HepG2 (cell line): ENCODE data around the gene NSMCE1. TPM values are rescaled to one million over a fixed set of nuclear protein-coding genes. Genes with fewer than 3 reads are reported as not detected.
A peak's percentile ranks its signal among the peaks of the same experiment; 100 is the strongest.

Source experiments
- ATAC-seq: fragments of 200-7000 bp; cut with Tn5 transposase; 3 replicates; pipeline ENCODE4 v1.9.1; 2020; ENCODE audit warnings: mild to moderate bottlenecking, moderate library complexity
- BruUV-seq: library from RNA; stranded (reverse); fragments of 400-500 nt; replicated peaks from 2 replicates; lab custom pipeline; 2021; lab: Mats Ljungman, UMichigan
- CTCF ChIA-PET: fragments of 300-600 bp; formaldehyde crosslinking; extraction: SDS; loops from one replicate; lab custom pipeline; 2021; ENCODE audit warnings: low total read pairs, inconsistent platforms, low intra/inter-chr PET ratio; lab: Yijun Ruan, JAX
- POLR2A ChIA-PET: fragments of 350-600 bp; sonication (Branson Sonifier 250); formaldehyde crosslinking; loops from one replicate; lab custom pipeline; 2020; ENCODE audit warnings: antibody characterized with exemption, inconsistent platforms; lab: Yijun Ruan, JAX
- DNase-seq: peaks from one replicate; pipeline ENCODE4 v3.0.0-alpha.2; 2015; ENCODE audit warnings: low spot score
- FAIRE-seq: peaks from 3 replicates; lab custom pipeline; 2011; peaks lifted over from hg19 to GRCh38; lab: Jason Lieb, UNC
- H2AFZ ChIP-seq: one replicate; pipeline ENCODE4 v1.6.1; 2011; ENCODE audit warnings: low read length, inconsistent platforms
- H3K27ac ChIP-seq: fragments of 300-600 bp; 3 replicates; pipeline ENCODE4 v1.8.0; 2011; ENCODE audit warnings: mixed run types, mild to moderate bottlenecking, mixed read lengths, low read length, inconsistent platforms; ENCODE audit not compliant: insufficient read depth; ENCODE audit errors: extremely low read length
- H3K27me3 ChIP-seq, 2 experiments: fragments of 200-600 bp in 1 of 2; 2 replicates in 1 of 2; 3 replicates in 1 of 2; pipeline versions ENCODE4 v1.6.0 to v1.8.0; 2011; ENCODE audit warnings: low read length in 2 of 2, mild to moderate bottlenecking in 2 of 2, moderate library complexity in 2 of 2, inconsistent platforms in 1 of 2; ENCODE audit not compliant: insufficient read depth in 2 of 2, control insufficient read depth in 1 of 2
- H3K36me3 ChIP-seq, 2 experiments: fragments of 200-600 bp in 1 of 2; replicated peaks in 1 of 2; 2 replicates in 1 of 2; 3 replicates in 1 of 2; pipeline versions ENCODE4 v1.5.1 to v1.8.0; 2011; ENCODE audit warnings: low read length in 2 of 2, inconsistent platforms in 1 of 2; ENCODE audit not compliant: insufficient read depth in 2 of 2, control insufficient read depth in 1 of 2
- H3K4me1 ChIP-seq: 2 replicates; pipeline ENCODE4 v1.5.1; 2012; ENCODE audit warnings: low read length, inconsistent platforms; ENCODE audit not compliant: insufficient read depth
- H3K4me2 ChIP-seq: 2 replicates; pipeline ENCODE4 v1.6.0; 2011; ENCODE audit warnings: low read depth, low read length, inconsistent platforms
- H3K4me3 ChIP-seq, 3 experiments: fragments of 200-600 bp in 1 of 3; sonication (generic), shearing (Covaris generic) in 1 of 3; replicated peaks in 1 of 3; 2 replicates each; pipeline ENCODE4 v1.5.1; 2011 to 2016; ENCODE audit warnings: low read length in 3 of 3, inconsistent platforms in 2 of 3, low read depth in 2 of 3, mild to moderate bottlenecking in 2 of 3, control low read depth in 1 of 3, mixed read lengths in 1 of 3; ENCODE audit not compliant: insufficient read depth in 1 of 3
- H3K79me2 ChIP-seq: one replicate; pipeline ENCODE4 v1.6.1; 2011; ENCODE audit warnings: low read length, inconsistent platforms; ENCODE audit not compliant: insufficient read depth
- H3K9ac ChIP-seq: 2 replicates; pipeline ENCODE4 v1.6.0; 2011; ENCODE audit warnings: mild to moderate bottlenecking, low read depth, low read length, inconsistent platforms; ENCODE audit not compliant: insufficient read depth
- H3K9me3 ChIP-seq: 2 replicates; pipeline ENCODE4 v1.5.1; 2012; ENCODE audit warnings: mild to moderate bottlenecking, low read length
- H4K20me1 ChIP-seq: 2 replicates; pipeline ENCODE4 v1.6.0; 2011; ENCODE audit warnings: inconsistent platforms, mild to moderate bottlenecking, low read length, moderate library complexity; ENCODE audit not compliant: insufficient read depth
- BCL6 ChIP-seq: IDR thresholded peaks from 2 replicates; pipeline ENCODE4 v1.6.1; 2016; ENCODE audit warnings: missing genetic modification reagents, missing compliant biosample characterization
- DMAP1 ChIP-seq: IDR thresholded peaks from 2 replicates; pipeline ENCODE4 v1.6.1; 2016
- ESRRA ChIP-seq: sonication (generic); formaldehyde crosslinking; IDR thresholded peaks from 2 replicates; pipeline ENCODE4 v1.5.1; 2020; ENCODE audit warnings: mild to moderate bottlenecking, low read depth, missing genetic modification reagents
- IKZF4 ChIP-seq: sonication (generic); formaldehyde crosslinking; IDR thresholded peaks from 2 replicates; pipeline ENCODE4 v1.5.1; 2020; ENCODE audit warnings: borderline replicate concordance, mild to moderate bottlenecking, low read depth, missing genetic modification reagents; ENCODE audit errors: not compliant biosample characterization
- JUNB ChIP-seq: sonication (generic); formaldehyde crosslinking; IDR thresholded peaks from 2 replicates; pipeline ENCODE4 v1.8.0; 2022; ENCODE audit warnings: missing genetic modification reagents, mild to moderate bottlenecking, borderline replicate concordance
- NFE2L1 ChIP-seq: sonication (generic); formaldehyde crosslinking; IDR thresholded peaks from 2 replicates; pipeline ENCODE4 v1.4.0; 2020; ENCODE audit warnings: missing genetic modification reagents, mild to moderate bottlenecking, borderline replicate concordance
- NR2F6 ChIP-seq, 2 experiments: IDR thresholded peaks; 2 replicates each; pipeline ENCODE4 v1.6.1; 2016; ENCODE audit warnings: antibody characterized with exemption in 1 of 2, mild to moderate bottlenecking in 1 of 2
- POLR2AphosphoS5 ChIP-seq: IDR thresholded peaks from 2 replicates; pipeline ENCODE4 v1.6.1; 2012; ENCODE audit warnings: low read depth, low read length
- RARA ChIP-seq: IDR thresholded peaks from 2 replicates; pipeline ENCODE4 v1.6.1; 2016; ENCODE audit warnings: missing genetic modification reagents, missing compliant biosample characterization
- SRSF4 ChIP-seq: fragments of 200-400 bp; formaldehyde crosslinking; IDR thresholded peaks from one replicate; pipeline ENCODE4 v1.6.1; 2018; ENCODE audit warnings: mild to moderate bottlenecking, low read depth, low read length, moderate library complexity; ENCODE audit not compliant: poor library complexity, severe bottlenecking
- ZKSCAN1 ChIP-seq: fragments of 150-350 bp; IDR thresholded peaks from 2 replicates; pipeline ENCODE4 v1.6.1; 2014; ENCODE audit warnings: low read length
- ZNF33A ChIP-seq: sonication (generic); formaldehyde crosslinking; IDR thresholded peaks from 2 replicates; pipeline ENCODE4 v1.5.1; 2020; ENCODE audit warnings: missing genetic modification reagents, mild to moderate bottlenecking, moderate library complexity, borderline replicate concordance
- ZNF605 ChIP-seq: sonication (generic); formaldehyde crosslinking; IDR thresholded peaks from 2 replicates; pipeline ENCODE4 v1.8.0; 2022; ENCODE audit warnings: mild to moderate bottlenecking, missing genetic modification reagents
- whole genome bisulfite sequencing: methylation state at CpG from one replicate; pipeline ENCODE4 v1.1.6; 2017; ENCODE audit warnings: low lambda C conversion rate; 5-methylcytosine and 5-hydroxymethylcytosine counted together
- in situ Hi-C: cut with HindIII; loops from 2 replicates; pipeline ENCODE4 v1.10.0; 2017; ENCODE audit warnings: low pct_unique_long_range_greater_than_20kb; ENCODE audit not compliant: extremely low pct_ligation_motif_present
- intact Hi-C: fragments of 100-400 bp; cut with micrococcal nuclease; formaldehyde crosslinking; loops from one replicate; pipeline ENCODE4 v1.10.0; 2022; ENCODE audit not compliant: unreplicated experiment
- polyA plus RNA-seq, 8 experiments: library from polyadenylated mRNA; depleted of rRNA in 3 of 8; stranded (reverse) in 7 of 8; unstranded in 1 of 8; fragments of >200 nt; fragmentation: Illumina TruSeq in 4 of 8; extraction: Trizol in 4 of 8; gene quantifications; 2 replicates each; pipeline versions ENCODE4 v1.2.1 to v1.2.3, GENCODE V29; 2011 to 2016; ENCODE audit warnings: low read depth in 4 of 8, missing spikeins in 1 of 8, mixed read lengths in 1 of 8; ENCODE audit not compliant: insufficient read depth in 1 of 8
- total RNA-seq, 5 experiments: library from RNA; depleted of rRNA; stranded (reverse); fragments of >200 nt; fragmentation: Illumina TruSeq; extraction: Trizol; gene quantifications; 2 replicates each; pipeline ENCODE4 v1.2.3, GENCODE V29; 2016; ENCODE audit warnings: low read depth in 1 of 5
- TF ChIP-seq, protein P1 (sequence below): fragments of 450-650 bp; IDR thresholded peaks from 2 replicates; pipeline ENCODE4 v1.6.1; 2017
- TF ChIP-seq, protein P2 (sequence below): sonication (generic); formaldehyde crosslinking; IDR thresholded peaks from 2 replicates; pipeline ENCODE4 v1.5.0; 2020; ENCODE audit warnings: missing genetic modification reagents, mild to moderate bottlenecking, borderline replicate concordance
- TF ChIP-seq, protein P3 (sequence below): sonication (generic); formaldehyde crosslinking; IDR thresholded peaks from 2 replicates; pipeline ENCODE4 v1.4.0; 2020; ENCODE audit warnings: low read depth, mild to moderate bottlenecking, missing genetic modification reagents
- TF ChIP-seq, protein P4 (sequence below): sonication (generic); formaldehyde crosslinking; IDR thresholded peaks from 2 replicates; pipeline ENCODE4 v1.4.0; 2020; ENCODE audit warnings: mild to moderate bottlenecking, missing genetic modification reagents

Gene NSMCE1
- total and polyA plus RNA-seq, 2 of the 13 experiments (the other 11 are each of a cell fraction or from before 2014, with no cell fraction given), result 42.7 to 52.9 TPM

DNA sequence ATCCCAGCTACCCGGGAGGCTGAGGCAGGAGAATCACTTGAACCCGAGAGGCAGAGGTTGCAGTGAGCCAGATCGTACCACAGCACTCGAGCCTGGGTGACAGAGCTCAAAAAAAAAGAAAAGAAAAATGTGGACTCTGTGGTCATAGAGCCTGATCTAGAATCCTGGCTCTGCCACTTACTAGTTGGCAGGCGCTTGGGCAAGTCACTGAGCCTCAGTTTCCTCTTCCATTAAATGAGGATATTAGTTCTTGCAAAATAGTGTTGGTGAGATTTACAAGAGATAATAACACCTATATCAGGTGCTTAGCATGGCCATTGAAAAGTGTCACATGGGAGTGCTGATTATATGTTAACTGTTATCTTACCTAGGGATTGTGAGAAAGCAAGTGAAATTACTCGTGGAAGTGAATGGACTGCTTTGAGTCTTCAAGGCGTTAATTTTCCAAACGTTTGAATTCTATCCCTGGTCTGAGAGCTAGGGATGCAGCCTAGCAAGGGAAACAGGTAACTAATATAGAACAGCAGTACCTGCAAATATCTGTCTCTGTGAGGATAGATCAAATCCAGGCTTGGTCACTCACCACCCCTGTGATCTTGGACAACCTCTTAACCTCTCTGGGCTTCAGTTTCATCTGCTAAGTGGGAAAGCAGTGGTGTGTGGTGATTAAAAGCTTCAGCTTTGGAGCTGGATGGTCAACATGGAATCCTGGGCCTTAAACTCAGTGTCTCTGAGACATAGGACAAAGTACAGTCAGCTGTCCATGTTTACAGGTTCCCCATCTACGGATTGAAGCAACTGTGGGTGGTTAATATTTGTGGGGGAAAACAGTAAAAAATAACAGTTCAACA lies 953 bp upstream of the NSMCE1 start (continued):
- no peak for TF ChIP-seq IKZF4
- TF ChIP-seq RARA (CRISPR knock-in tag), result peak; percentile 66
- peak; percentile 59 for TF ChIP-seq POLR2AphosphoS5
- no peak; the same call in 1 of the 2 replicates for TF ChIP-seq ZNF605 (CRISPR knock-in tag)
- TF ChIP-seq, protein P1, sequence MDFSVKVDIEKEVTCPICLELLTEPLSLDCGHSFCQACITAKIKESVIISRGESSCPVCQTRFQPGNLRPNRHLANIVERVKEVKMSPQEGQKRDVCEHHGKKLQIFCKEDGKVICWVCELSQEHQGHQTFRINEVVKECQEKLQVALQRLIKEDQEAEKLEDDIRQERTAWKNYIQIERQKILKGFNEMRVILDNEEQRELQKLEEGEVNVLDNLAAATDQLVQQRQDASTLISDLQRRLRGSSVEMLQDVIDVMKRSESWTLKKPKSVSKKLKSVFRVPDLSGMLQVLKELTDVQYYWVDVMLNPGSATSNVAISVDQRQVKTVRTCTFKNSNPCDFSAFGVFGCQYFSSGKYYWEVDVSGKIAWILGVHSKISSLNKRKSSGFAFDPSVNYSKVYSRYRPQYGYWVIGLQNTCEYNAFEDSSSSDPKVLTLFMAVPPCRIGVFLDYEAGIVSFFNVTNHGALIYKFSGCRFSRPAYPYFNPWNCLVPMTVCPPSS, result no peak

DNA sequence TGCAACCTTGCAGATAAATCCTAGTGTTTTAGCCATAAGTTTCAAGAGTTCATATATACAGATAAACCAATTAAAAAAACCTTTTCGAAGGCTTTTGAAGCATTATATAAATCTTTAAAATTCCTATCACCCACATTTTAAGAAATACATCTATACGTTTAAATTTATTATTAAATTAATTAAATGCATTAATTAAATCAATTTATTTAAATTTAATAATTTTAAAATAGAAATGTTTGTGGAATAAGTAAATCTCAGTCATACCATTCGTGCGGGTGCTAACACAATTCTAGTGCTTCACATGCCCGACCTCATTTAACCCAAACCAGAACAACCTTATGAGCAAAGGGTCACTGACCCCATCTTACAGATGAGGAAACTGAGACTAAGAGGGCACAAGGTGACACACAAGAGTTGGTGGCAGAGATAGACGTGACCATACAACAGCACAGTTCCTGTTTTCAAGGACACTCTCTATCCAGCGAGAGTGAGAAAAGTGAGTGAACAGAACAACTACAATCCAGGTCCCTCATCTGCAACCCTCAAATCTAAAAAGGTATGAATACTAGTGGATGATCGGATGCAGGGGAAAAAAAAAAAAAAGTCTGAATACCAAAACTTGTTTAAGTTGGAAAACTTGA lies 1.4 kb downstream of the NSMCE1 start:
- ATAC-seq, result no peak
- peaks cover 39% of the 10 kb centered on the region for H3K79me2 ChIP-seq
- in situ Hi-C loops, result loop anchor here (5.0 kb wide), 1 partner anchor 45 kb away; the partner anchor contains the start of gene IL4R
- H3K9me3 ChIP-seq, result no peaks in the 10 kb centered on the region
- H3K4me2 ChIP-seq, result peak overlapping the region; percentile 80
- POLR2A ChIA-PET, result interaction anchor here (1.2 to 3.5 kb wide), 5 partner anchors 10 to 56 kb away, joined by 4 to 13 read pairs (median 4); no protein-coding TSS in a partner anchor
- DNase-seq, result no peak
- H3K36me3 ChIP-seq, result no peaks in the 10 kb centered on the region
- H3K4me1 ChIP-seq, result peaks cover 78% of the 10 kb centered on the region
- no peak overlapping the region for H2AFZ ChIP-seq
- BruUV-seq, result no TSS peak
- H3K27ac ChIP-seq, result peak overlapping the region; percentile 79
- intact Hi-C loops, result no loop called here
- peak overlapping the region; percentile 83 for H3K9ac ChIP-seq
- peak overlapping the region in 1 of 3 experiments; percentile 83; a peak in 2 of 6 replicates for H3K4me3 ChIP-seq
- no peaks in the 10 kb centered on the region for H4K20me1 ChIP-seq
- CTCF ChIA-PET, result no interaction called here
- 73% methylated on average over 8 of the region's 8 CpGs for WGBS
- H3K27me3 ChIP-seq, result no peaks in the 10 kb centered on the region; a peak in 1 of 5 replicates
- FAIRE-seq, result no peak
- TF ChIP-seq ZNF33A (no peak), ESRRA (CRISPR knock-in tag) (0 out of 2 replicates have a peak, but pooled peaks have one; percentile 34), ZKSCAN1 (no peak), JUNB (CRISPR knock-in tag) (no peak), DMAP1 (CRISPR knock-in tag) (no peak), NR2F6 (IDR thresholded peaks at IDR 0.05) (peak; percentile 77), NR2F6 (CRISPR knock-in tag; IDR thresholded peaks at IDR 0.05) (peak; percentile 77; the same call in 1 of the 2 replicates), NFE2L1 (CRISPR knock-in tag) (no peak), SRSF4 (no peak), BCL6 (CRISPR knock-in tag) (peak; percentile 23; the same call in 1 of the 2 replicates), RARA (CRISPR knock-in tag) (peak; percentile 35)
- TF ChIP-seq, protein P2, sequence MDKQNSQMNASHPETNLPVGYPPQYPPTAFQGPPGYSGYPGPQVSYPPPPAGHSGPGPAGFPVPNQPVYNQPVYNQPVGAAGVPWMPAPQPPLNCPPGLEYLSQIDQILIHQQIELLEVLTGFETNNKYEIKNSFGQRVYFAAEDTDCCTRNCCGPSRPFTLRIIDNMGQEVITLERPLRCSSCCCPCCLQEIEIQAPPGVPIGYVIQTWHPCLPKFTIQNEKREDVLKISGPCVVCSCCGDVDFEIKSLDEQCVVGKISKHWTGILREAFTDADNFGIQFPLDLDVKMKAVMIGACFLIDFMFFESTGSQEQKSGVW, result no peak
- TF ChIP-seq, protein P3, sequence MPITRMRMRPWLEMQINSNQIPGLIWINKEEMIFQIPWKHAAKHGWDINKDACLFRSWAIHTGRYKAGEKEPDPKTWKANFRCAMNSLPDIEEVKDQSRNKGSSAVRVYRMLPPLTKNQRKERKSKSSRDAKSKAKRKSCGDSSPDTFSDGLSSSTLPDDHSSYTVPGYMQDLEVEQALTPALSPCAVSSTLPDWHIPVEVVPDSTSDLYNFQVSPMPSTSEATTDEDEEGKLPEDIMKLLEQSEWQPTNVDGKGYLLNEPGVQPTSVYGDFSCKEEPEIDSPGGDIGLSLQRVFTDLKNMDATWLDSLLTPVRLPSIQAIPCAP (CRISPR knock-in tag), result no peak
- TF ChIP-seq, protein P4, sequence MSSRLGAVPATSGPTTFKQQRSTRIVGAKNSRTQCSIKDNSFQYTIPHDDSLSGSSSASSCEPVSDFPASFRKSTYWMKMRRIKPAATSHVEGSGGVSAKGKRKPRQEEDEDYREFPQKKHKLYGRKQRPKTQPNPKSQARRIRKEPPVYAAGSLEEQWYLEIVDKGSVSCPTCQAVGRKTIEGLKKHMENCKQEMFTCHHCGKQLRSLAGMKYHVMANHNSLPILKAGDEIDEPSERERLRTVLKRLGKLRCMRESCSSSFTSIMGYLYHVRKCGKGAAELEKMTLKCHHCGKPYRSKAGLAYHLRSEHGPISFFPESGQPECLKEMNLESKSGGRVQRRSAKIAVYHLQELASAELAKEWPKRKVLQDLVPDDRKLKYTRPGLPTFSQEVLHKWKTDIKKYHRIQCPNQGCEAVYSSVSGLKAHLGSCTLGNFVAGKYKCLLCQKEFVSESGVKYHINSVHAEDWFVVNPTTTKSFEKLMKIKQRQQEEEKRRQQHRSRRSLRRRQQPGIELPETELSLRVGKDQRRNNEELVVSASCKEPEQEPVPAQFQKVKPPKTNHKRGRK (CRISPR knock-in tag), result no peak
